Measurements from ENCODE around the gene LSM4.
"Not testable (repeated sequence)": the region's sequence is repeated elsewhere in the genome, so short reads cannot be mapped to it uniquely, and the experiment has no call there.

Gene LSM4

DNA sequence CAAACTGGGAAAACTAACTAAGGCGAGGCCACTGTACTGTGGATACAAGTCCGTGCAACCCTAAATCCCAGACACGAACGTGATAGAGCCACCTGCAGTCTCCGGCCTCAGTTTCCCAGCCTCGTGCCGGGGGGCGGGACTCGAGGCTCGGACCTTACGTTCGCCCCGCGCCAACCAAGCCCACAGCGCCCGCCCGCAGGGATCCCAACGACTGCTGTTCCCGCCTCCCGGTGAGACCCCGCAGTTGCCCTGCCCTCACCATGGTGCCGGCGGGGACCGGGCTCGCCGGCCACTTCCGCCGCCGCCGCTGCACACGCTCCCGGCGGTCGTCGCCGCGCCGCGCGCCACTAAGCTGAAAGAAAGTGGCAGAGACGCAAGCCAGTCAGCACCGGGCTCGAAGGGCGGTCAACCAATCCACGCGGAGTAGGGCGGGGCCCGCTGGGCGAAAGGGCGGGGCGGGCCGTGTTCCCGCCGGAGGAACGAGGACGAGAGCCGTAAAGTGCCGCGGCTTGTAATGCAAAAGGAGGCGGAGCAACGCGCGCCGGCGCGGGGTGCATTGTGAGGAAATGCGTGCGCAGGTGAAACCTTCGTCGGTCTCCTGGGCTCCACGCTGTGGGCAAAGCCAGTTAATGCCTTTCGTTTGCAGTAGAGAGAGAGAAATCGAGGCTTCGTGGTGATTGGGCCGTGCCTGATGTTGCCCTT is at the start of gene LSM4:
TSS of gene LSM4 (minus strand) at position 318 of the 702 bp plus-strand sequence. CDS start at position 262, 56 bp downstream.
- peak; percentile 99 to 100 for DNase-seq

DNA sequence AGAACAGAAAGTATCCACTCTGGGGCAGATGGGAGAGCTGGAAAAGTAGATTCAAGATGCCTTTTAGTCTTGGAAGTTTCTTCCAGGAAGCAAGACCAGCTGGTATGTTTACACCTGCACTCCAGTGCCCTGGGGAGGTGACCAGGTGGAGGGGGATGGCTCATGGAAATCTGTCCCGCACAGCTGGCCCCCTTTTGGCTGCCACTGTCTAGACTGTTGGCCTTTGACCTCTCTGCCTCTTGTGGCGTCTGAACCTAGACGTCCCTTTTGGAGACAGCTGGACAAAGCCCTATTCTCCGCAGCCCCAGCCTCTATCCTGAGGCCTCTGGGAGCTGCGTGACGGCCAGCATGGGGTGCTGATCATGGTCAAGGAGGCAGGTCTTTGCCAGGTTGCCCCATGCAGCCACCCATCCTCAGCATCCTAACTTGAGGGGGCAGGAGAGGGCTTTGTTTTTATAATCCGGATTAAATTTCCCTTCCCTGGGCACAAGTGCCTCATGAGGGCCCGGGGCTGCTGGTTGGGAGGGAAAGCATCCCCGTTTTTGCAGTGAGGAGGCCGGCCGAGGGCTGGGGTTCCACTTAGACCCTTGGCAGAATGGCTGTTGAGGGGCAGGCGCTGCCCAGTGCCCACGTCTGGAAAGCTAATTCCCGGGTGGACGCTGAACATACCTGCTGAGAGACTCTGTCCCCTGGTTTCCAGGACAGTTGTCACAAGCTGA is 45.8 kb upstream of the LSM4 start:
- no peak for DNase-seq

- DNase-seq, result no peak
These were observed 43.2 kb upstream of the LSM4 start for GRCh38 chr19:18366021-18366435.

GRCh38 chr19:18364826-18365528 is 42.1 kb upstream of the LSM4 start:
- peak in 1 of 2 donors; percentile 17 for DNase-seq

- DNase-seq, result not testable (repeated sequence)
These were observed 41.5 kb upstream of the LSM4 start for GRCh38 chr19:18364277-18364825.

- DNase-seq, result no peak
These were observed 40.9 kb upstream of the LSM4 start for GRCh38 chr19:18363787-18364186.

DNA sequence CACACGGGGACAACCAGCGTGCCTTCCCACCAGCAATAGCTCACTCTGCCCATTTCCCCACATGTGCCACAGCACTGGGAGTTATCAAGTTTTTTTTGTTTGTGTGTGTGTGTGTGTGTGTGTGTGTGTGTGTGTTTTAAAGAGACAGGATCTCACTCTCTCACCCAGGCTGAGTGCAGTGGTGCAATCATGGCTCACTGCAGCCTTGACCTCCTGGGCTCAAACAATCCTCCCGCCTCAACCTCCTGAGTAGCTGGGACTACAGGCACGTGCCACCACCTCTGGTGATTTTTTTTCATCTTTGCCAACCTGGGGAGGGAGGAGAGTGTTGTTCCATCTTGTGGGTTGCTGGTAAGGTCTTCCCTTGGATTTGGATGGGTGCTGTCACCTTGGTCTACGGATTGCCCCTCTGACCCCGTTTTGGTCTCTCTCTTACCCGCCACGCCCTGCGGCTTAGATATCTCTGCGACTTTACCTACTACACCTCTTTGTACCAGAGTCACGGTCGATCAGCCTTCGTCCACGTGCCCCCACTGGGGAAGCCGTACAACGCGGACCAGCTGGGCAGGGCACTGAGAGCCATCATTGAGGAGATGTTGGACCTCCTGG is 40.2 kb upstream of the LSM4 start:
- no peak for DNase-seq

DNA sequence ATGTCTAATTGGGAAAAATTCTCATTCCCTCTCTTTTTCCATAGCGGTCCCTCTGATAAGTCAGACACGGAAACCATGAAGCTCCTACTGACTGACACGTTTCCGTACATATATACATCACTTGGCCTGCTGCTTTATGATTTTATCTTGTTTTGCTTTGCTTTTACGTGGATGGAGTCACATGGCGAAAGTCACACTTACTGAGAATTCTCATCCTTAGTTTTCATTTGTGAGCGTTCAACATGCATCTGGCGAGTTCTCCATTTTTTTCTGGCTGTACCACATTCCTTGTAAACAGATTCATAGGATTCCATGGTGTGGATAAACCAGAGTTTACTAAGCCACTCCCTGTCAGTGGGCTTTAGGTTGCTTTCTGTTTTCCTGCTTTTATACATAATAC is 38.8 kb upstream of the LSM4 start:
- no peak for DNase-seq

GRCh38 chr19:18357041-18357440 is 34.2 kb upstream of the LSM4 start:
- no peak for DNase-seq

DNA sequence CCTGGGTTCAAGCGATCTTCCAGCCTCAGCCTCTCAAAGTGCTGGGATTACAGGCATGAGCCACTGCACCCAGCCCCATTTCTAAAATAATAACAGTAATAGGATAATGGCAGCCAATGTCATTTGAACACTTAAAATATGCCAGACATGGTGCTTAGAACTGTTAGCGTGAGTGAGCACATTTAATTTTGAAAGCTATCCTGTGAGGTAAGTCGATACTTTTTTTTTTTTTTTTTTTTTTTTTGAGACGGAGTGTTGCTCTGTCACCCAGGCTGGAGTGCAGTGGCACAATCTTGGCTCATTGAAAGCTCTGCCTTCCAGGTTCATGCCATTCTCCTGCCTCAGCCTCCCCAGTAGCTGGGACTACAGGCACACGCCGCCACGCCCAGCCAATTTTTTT is 31.9 kb upstream of the LSM4 start:
- not testable (repeated sequence) for DNase-seq

GRCh38 chr19:18353378-18354005 is 30.6 kb upstream of the LSM4 start:
- no peak for DNase-seq

- no peak for DNase-seq
These were observed 28.7 kb upstream of the LSM4 start for GRCh38 chr19:18351544-18351943.

- no peak for DNase-seq
These were observed 27.6 kb upstream of the LSM4 start for GRCh38 chr19:18350490-18350889.

- peak; percentile 10 to 33 for DNase-seq
These were observed 26.8 kb upstream of the LSM4 start for GRCh38 chr19:18349524-18350128.

DNA sequence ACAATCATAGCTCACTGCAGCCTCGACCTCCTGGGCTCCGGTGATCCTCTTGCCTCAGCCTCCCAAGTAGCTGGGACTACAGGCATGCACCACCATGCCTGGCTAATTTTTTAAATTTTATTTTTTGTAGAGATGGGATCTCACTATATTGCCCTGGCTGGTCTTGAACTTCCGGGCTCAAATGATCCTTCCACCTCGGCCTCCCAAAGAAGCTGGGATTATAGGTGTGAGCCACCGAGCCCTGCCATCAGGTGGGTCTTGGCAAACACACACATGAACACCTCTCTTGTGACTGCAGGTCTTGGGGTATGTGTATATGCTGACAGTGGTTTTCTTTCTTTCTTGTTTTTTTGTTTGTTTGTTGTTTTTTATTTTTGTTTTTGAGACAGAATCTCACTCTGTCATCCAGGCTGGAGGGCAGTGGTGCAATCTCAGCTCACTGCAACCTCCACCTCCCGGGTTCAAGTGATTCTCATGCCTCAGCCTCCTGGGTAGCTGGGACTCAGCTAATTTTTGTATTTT is 26.0 kb upstream of the LSM4 start:
- DNase-seq, result not testable (repeated sequence)

- DNase-seq, result no peak
These were observed 25.3 kb upstream of the LSM4 start for GRCh38 chr19:18348171-18348570.

GRCh38 chr19:18346091-18346490 is 23.2 kb upstream of the LSM4 start:
- no peak for DNase-seq

DNA sequence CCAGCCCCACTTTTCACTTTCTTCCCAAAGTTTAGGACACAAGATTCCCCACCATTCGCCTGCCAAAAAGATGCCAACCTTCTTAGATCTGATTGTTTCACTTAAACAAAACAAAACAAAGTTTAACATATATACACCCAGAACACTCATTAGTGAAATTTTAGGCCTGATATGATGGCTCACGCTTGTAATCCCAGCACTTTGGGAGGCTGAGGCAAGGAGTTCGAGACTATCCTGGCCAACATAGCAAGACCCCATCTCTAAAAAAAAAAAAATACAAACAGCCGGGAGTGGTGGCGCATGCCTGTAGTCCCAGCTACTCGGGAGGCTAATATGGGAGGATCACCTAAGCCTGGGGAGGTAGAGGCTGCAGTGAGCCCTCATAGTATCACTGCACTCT is 22.4 kb upstream of the LSM4 start:
- DNase-seq, result no peak

DNA sequence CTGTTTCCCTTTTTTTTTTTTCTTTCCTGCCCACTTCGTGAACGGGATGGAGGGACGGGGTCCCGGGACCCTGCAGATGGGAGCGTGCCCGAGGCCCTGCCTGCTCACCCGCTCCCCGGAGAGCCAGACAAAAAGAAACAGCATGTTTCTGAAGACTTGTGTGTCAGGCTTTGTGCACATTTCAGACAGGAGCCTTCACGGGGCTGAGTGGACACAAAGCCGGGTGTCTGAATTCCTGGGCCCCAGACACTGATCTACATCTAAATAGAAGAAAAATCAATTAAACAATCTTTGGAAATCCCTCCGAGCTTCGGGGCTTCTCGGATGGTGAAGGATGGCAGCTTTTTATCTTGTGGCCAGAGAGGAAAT is 21.7 kb upstream of the LSM4 start:
- DNase-seq, result no peak

GRCh38 chr19:18342090-18342632 is 19.3 kb upstream of the LSM4 start:
- DNase-seq, result no peak
